A549 (cell line): ENCODE results near the gene UBAC1.

Source experiments
- CBX8 ChIP-seq: fragments of 200-600 bp; sonication (generic); IDR thresholded peaks from 2 replicates; pipeline ENCODE4 v1.6.1; 2016
- CTCF ChIP-seq: fragments of >200 bp; sonication (Bioruptor Twin); formaldehyde crosslinking; IDR thresholded peaks from 3 replicates; pipeline ENCODE4 v1.5.1; 2016
- FOSL2 ChIP-seq, 2 experiments: fragments of 450-650 bp in 1 of 2; fragments of >200 bp in 1 of 2; sonication (Bioruptor Twin) in 1 of 2; formaldehyde crosslinking; IDR thresholded peaks; 2 replicates each; pipeline versions ENCODE4 v1.5.0 to v1.6.1; 2016 to 2020; ENCODE audit warnings: mild to moderate bottlenecking in 1 of 2, moderate library complexity in 1 of 2
- JUNB ChIP-seq: fragments of >200 bp; sonication (Bioruptor Twin); formaldehyde crosslinking; IDR thresholded peaks from 2 replicates; pipeline ENCODE4 v1.6.1; 2016
- POLR2A ChIP-seq: IDR thresholded peaks from 2 replicates; pipeline ENCODE4 v1.6.1; 2012; ENCODE audit warnings: mild to moderate bottlenecking, low read length
- RAD21 ChIP-seq, 2 experiments: fragments of >200 bp in 1 of 2; sonication (Bioruptor Twin) in 1 of 2; formaldehyde crosslinking in 1 of 2; IDR thresholded peaks in 1 of 2; conservative IDR thresholded peaks in 1 of 2; 2 replicates in 1 of 2; 3 replicates in 1 of 2; pipeline ENCODE4 v1.6.1; 2012 to 2018; ENCODE audit warnings: inconsistent platforms in 1 of 2
- RCOR1 ChIP-seq: fragments of 150-350 bp; IDR thresholded peaks from 2 replicates; pipeline ENCODE4 v1.6.1; 2014; ENCODE audit warnings: antibody characterized with exemption, low read length, low read depth
- REST ChIP-seq: fragments of 200-600 bp; sonication (generic); IDR thresholded peaks from 2 replicates; pipeline ENCODE4 v1.6.1; 2016; ENCODE audit warnings: antibody characterized with exemption, mild to moderate bottlenecking, moderate library complexity

- no peak for TF ChIP-seq CTCF
- TF ChIP-seq FOSL2 (IDR thresholded peaks at IDR 0.05): no peak
- TF ChIP-seq FOSL2 (CRISPR knock-in tag; IDR thresholded peaks at IDR 0.05): no peak
- TF ChIP-seq REST: no peak
- TF ChIP-seq RAD21 (conservative IDR thresholded peaks at IDR 0.05 in 1 of 2, IDR thresholded peaks at IDR 0.05 in 1 of 2): no peak
- TF ChIP-seq POLR2A: no peak
- TF ChIP-seq RCOR1: no peak
- no peak for TF ChIP-seq JUNB
- no peak for TF ChIP-seq CBX8
Observed at GRCh38 chr9:135995816-135996215, 34.6 kb upstream of the UBAC1 start.
